SK-N-SH treated with all-trans-retinoic acid at 6 μM for 48 hours (cell line): ENCODE measurements around the gene POLD4.

Source experiments
- ATAC-seq: fragments of 200-7000 bp; cut with Tn5 transposase; 3 replicates; pipeline ENCODE4 v1.9.1; 2020; ENCODE audit warnings: mild to moderate bottlenecking, moderate library complexity
- ARNTL ChIP-seq: fragments of 450-650 bp; formaldehyde crosslinking; IDR thresholded peaks from 2 replicates; pipeline ENCODE4 v1.5.0; 2020; ENCODE audit warnings: low read depth, mild to moderate bottlenecking, moderate library complexity, borderline replicate concordance
- BACH2 ChIP-seq: fragments of 250-450 bp; sonication (Bioruptor Pico); IDR thresholded peaks from 2 replicates; pipeline ENCODE4 v1.9.0; 2021; ENCODE audit warnings: mild to moderate bottlenecking, borderline replicate concordance
- CREB5 ChIP-seq: fragments of 250-450 bp; sonication (Bioruptor Pico); IDR thresholded peaks from 2 replicates; pipeline ENCODE4 v1.5.1; 2020; ENCODE audit warnings: low read depth, mild to moderate bottlenecking, moderate library complexity
- CSDC2 ChIP-seq: fragments of 250-450 bp; sonication (Bioruptor Pico); IDR thresholded peaks from 2 replicates; pipeline ENCODE4 v1.5.0; 2020; ENCODE audit warnings: mild to moderate bottlenecking, moderate library complexity
- CSRNP3 ChIP-seq: fragments of 250-450 bp; sonication (Bioruptor Pico); IDR thresholded peaks from 2 replicates; pipeline ENCODE4 v1.5.1; 2021; ENCODE audit warnings: mild to moderate bottlenecking, moderate library complexity
- ESRRG ChIP-seq: fragments of 250-450 bp; sonication (Bioruptor Pico); IDR thresholded peaks from 2 replicates; pipeline ENCODE4 v1.6.1; 2021; ENCODE audit warnings: mild to moderate bottlenecking
- GLIS3 ChIP-seq: fragments of 250-450 bp; sonication (Bioruptor Pico); IDR thresholded peaks from 2 replicates; pipeline ENCODE4 v1.5.0; 2020; ENCODE audit warnings: mild to moderate bottlenecking, moderate library complexity
- ISL1 ChIP-seq: fragments of 250-450 bp; sonication (Bioruptor Pico); IDR thresholded peaks from 2 replicates; pipeline ENCODE4 v2.1.2; 2022; ENCODE audit warnings: mild to moderate bottlenecking, moderate library complexity
- PPARA ChIP-seq: fragments of 250-450 bp; sonication (Bioruptor Pico); IDR thresholded peaks from 2 replicates; pipeline ENCODE4 v1.5.0; 2020; ENCODE audit warnings: mild to moderate bottlenecking, borderline replicate concordance
- SNAI2 ChIP-seq: fragments of 250-450 bp; sonication (Bioruptor Pico); IDR thresholded peaks from 2 replicates; pipeline ENCODE4 v1.5.0; 2020; ENCODE audit warnings: mild to moderate bottlenecking, moderate library complexity
- TSHZ2 ChIP-seq: fragments of 250-450 bp; sonication (Bioruptor Pico); IDR thresholded peaks from 2 replicates; pipeline ENCODE4 v1.5.0; 2020; ENCODE audit warnings: mild to moderate bottlenecking, moderate library complexity
- ZC3H10 ChIP-seq: fragments of 250-450 bp; sonication (Bioruptor Pico); IDR thresholded peaks from 2 replicates; pipeline ENCODE4 v1.5.1; 2021; ENCODE audit warnings: mild to moderate bottlenecking, moderate library complexity
- ZFP3 ChIP-seq: fragments of 250-450 bp; sonication (Bioruptor Pico); IDR thresholded peaks from 2 replicates; pipeline ENCODE4 v1.5.0; 2020; ENCODE audit warnings: mild to moderate bottlenecking, moderate library complexity
- ZFP30 ChIP-seq: fragments of 450-650 bp; formaldehyde crosslinking; IDR thresholded peaks from 2 replicates; pipeline ENCODE4 v1.5.0; 2022; ENCODE audit warnings: mild to moderate bottlenecking, moderate library complexity
- ZNF565 ChIP-seq: fragments of 450-650 bp; formaldehyde crosslinking; conservative IDR thresholded peaks from 2 replicates; pipeline ENCODE4 v1.5.0; 2020; ENCODE audit warnings: low read depth, mild to moderate bottlenecking, moderate library complexity
- ZNF70 ChIP-seq: fragments of 450-650 bp; formaldehyde crosslinking; IDR thresholded peaks from 2 replicates; pipeline ENCODE4 v1.5.0; 2020; ENCODE audit warnings: mild to moderate bottlenecking, moderate library complexity

POLD4 gene

GRCh38 chr11:67382276-67383136 is 29.2 kb upstream of the POLD4 start (continued):
- TF ChIP-seq SNAI2 (CRISPR knock-in tag) (no peak), ZNF565 (CRISPR knock-in tag) (no peak)

GRCh38 chr11:67381244-67381972 is 28.1 kb upstream of the POLD4 start:
- ATAC-seq = no peak
- TF ChIP-seq ZFP30 (CRISPR knock-in tag) = no peak
- TF ChIP-seq BACH2 (CRISPR knock-in tag) = no peak
- no peak for TF ChIP-seq CSDC2
- TF ChIP-seq CSRNP3 (CRISPR knock-in tag) = no peak

- no peak for TF ChIP-seq CSRNP3 (CRISPR knock-in tag)
- no peak for TF ChIP-seq ESRRG
- TF ChIP-seq ZFP3 (CRISPR knock-in tag) = no peak
- TF ChIP-seq TSHZ2 (CRISPR knock-in tag) = no peak
- TF ChIP-seq GLIS3 (CRISPR knock-in tag) = no peak
- no peak for TF ChIP-seq ISL1 (CRISPR knock-in tag)
- no peak for TF ChIP-seq ZC3H10 (CRISPR knock-in tag)
- no peak for TF ChIP-seq ZNF70 (CRISPR knock-in tag)
- no peak for TF ChIP-seq PPARA (CRISPR knock-in tag)
- TF ChIP-seq CREB5 (CRISPR knock-in tag) = no peak
- no peak for TF ChIP-seq ARNTL (CRISPR knock-in tag)
- TF ChIP-seq, all 23 proteins: peak for 0
- ATAC-seq = peak; percentile 65
Observed at GRCh38 chr11:67379061-67380058, 26.0 kb upstream of the POLD4 start.

GRCh38 chr11:67378544-67378943 is 25.2 kb upstream of the POLD4 start:
- no peak for TF ChIP-seq TSHZ2 (CRISPR knock-in tag)

More at GRCh38 chr11:67378544-67378943, 25.2 kb upstream of the POLD4 start:
- no peak for ATAC-seq
